GM19099 (cell line): ENCODE results near the gene CCDC138.

Experiments
- POLR2A ChIP-seq: IDR thresholded peaks from 3 replicates; pipeline ENCODE4 v1.6.1; 2011; ENCODE audit warnings: low read depth; ENCODE audit not compliant: insufficient read length; ENCODE audit errors: extremely low read depth

The CCDC138 gene

GRCh38 chr2:108866041-108866440, 79.5 kb downstream of the CCDC138 start:
- TF ChIP-seq POLR2A: no peak

- no peak for TF ChIP-seq POLR2A
Measured at GRCh38 chr2:108868911-108869310, 82.3 kb downstream of the CCDC138 start.

DNA sequence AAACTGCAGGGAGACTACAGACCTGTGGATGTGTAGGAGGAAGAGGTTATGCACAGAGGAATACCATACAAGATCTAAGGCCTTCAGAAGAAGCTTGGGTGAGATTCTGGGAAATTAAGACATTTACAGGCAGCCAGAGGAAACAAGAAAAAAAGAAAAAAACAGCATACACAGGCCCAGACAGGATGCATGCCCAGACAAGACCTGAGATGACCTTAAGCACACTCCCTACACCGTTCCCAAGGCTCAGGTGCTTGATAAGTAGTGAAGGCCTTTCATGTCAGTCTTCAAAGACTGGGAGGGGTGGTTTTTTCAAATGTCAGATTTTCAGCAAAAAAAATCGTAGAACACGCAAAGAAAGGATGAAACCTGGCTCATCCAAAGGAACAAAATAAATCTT, 83.0 kb downstream of the CCDC138 start:
- no peak for TF ChIP-seq POLR2A

DNA sequence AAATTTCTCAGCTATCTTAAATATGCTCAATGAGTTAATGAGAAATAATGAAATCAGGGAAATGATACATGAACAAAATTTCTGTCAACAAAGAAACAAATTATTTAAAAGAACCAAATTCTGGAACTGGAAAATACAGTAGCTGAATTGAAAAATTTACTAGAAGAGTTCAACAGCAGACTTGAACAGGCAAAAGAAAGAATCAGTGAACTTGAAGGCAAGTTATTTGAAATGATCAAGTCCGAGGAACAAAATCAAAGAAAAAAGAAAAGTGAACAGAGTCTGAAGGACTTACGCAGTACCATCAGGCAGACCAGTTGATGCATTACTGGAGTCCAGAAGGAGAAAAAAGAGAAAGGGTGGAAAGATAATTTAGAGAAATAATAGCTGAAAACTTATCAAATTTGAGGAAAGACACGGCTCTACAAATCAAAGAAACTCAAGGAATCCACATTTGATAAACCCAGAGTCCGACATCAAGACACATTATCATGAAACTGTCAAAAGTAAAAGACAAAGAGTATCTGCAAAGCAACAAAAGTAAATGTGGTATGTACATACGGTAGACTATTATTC, 83.6 kb downstream of the CCDC138 start:
- TF ChIP-seq POLR2A: no peak

DNA sequence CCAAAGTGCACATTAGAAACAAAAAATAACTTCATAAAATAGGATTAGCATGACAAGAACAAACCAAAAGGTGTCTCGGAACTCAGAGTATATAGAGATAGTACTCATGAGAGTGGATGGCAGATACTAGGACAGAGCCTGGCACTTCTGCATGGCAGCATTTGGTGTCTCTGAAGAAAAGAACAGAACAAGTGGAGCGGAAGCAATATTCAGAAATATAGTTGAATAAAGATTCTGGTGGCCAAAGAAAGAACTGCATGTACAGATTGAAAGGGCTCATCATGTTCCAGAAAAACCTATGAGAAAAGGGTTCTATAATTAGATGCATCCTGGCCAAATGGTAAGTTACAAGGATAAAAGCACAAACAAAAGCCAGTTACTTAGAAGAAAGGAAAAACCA, 90.9 kb downstream of the CCDC138 start:
- no peak for TF ChIP-seq POLR2A

- no peak for TF ChIP-seq POLR2A
Measured at GRCh38 chr2:108878276-108878675, 91.7 kb downstream of the CCDC138 start.

DNA sequence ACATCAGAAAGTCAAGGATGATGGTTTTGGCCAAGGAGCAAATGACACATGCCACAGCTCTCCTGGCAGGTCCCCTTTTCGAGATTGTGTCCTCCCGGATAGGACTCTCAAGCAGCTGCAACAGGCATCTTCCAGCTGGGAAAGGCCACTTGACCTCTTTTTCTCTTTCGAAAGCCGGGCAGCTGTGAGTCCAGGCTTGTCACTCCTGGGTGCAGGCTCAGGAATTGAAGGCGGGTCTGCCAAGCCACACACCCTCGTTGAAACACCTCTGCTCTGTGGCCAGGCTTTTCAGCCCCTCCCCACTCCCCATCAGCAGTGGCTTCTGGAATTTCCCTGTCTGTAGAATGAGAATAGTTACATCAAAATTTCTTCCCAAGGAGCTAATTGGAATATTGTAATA, 98.0 kb downstream of the CCDC138 start:
- no peak for TF ChIP-seq POLR2A

- TF ChIP-seq POLR2A: no peak
Measured at GRCh38 chr2:108889907-108890306, 103.3 kb downstream of the CCDC138 start.

DNA sequence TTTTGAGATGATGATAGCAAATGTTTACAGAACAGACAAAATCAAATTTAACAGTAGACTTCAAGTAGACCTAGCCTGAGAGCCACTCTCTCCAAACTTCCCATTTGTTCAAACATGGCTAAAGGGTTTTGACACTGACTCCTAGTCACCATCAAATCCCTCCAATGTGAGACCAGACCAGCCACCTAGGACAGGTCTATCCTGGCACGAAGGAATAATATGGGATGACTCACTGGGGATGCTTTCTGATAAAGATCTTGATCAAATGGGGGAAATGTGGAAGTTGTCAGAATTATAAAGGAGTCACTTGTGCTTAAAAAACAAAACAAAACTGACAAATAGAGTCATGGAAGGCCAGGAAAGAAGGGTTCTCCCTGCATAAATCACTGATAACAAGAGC, 106.7 kb downstream of the CCDC138 start:
- TF ChIP-seq POLR2A: no peak

- TF ChIP-seq POLR2A: no peak
Measured at GRCh38 chr2:108894766-108895165, 108.2 kb downstream of the CCDC138 start.

- TF ChIP-seq POLR2A: no peak
Measured at GRCh38 chr2:108895188-108895587, 108.6 kb downstream of the CCDC138 start.

- no peak for TF ChIP-seq POLR2A
Measured at GRCh38 chr2:108896741-108897140, 110.2 kb downstream of the CCDC138 start.

GRCh38 chr2:108898315-108899082, 111.9 kb downstream of the CCDC138 start:
- TF ChIP-seq POLR2A: no peak

- no peak for TF ChIP-seq POLR2A
Measured at GRCh38 chr2:108904680-108905079, 118.1 kb downstream of the CCDC138 start.

DNA sequence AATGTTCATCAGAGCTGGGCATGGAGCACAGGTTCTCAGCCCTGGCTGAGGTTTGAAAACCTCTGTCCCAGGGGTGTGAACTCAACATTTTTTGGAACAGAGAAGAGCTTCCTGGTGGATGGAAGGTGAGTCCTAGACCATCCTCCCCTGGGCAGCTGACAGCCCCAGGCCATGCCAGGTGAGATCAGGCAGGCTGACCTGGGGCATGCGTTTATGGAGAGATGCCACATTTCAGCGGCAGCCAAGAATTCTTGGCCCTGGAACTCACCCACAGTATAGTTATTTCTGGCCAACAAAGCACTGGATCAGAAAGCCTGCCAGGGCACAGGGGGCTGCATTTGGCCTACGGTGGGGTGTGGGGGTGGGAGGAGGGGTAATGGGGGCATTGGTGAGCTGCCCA, 118.6 kb downstream of the CCDC138 start:
- no peak for TF ChIP-seq POLR2A

DNA sequence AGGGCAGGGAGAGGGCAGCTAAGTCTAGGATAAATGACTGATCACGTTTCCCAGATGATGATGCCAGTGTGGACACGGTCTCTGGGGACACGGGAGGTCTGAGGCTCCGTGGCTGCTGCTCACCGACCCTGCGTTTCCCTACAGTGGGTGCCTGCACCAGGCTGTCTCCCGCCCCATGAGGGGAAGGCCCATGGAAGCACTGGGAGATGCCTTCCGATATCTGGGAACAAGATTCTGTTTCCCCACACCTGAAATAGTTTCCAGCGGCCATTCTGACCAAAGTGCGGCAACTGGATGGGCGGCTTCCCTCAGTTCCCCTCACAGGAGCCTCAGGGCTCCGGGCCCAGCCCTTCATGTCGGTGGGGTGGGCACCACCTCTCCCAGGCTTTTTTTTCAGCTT, 119.3 kb downstream of the CCDC138 start:
- TF ChIP-seq POLR2A: no peak

DNA sequence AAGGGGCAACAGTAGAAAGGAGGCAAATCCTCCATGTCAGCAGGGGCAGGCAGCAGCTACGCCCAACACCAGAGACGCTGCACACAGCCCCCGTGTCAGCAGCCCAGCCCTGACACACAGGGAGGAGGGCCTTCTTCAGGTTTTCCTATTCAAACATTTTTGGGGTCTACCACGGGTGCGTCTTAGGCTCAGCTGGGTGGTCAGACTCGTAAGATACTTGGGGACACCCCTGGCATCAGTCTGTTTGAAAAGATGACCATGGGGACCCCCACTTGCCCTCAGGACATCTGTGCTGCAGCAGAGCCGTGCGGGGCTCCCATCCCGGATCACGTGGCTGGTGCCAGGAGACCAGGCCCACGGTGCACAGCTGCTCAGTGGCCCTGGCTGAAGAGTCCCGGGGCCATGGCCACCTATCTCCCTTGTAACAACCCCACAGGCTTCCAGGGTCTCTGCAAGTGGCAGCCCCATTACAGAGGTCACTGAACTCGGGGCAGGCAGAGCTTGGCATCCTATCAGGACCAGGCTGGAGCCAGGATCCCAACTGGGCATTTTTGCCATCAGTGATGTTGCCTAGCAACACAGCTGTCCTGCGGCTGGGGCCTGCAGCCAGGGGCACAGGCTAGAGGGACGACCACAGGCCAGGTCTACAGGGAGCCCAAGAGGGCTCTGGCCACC, 120.0 kb downstream of the CCDC138 start:
- no peak for TF ChIP-seq POLR2A
